Panc1 (cell line): ENCODE results near the gene UGT1A3. TPM values are rescaled to one million over a fixed set of nuclear protein-coding genes. Genes with fewer than 3 reads are reported as not detected.

ENCODE experiments used
- ATAC-seq: fragments of 200-7000 bp; cut with Tn5 transposase; 2 replicates; pipeline ENCODE4 v1.9.1; 2020; ENCODE audit warnings: mild to moderate bottlenecking, moderate library complexity
- BruUV-seq: library from RNA; stranded (reverse); fragments of 400-500 nt; replicated peaks from 2 replicates; lab custom pipeline; 2021; lab: Mats Ljungman, UMichigan
- CTCF ChIA-PET: fragments of 300-600 bp; sonication (Branson Sonifier 250); formaldehyde crosslinking; loops from one replicate; lab custom pipeline; 2022; ENCODE audit warnings: antibody characterized with exemption; lab: Charles Lee
- POLR2A ChIA-PET: fragments of 300-600 bp; sonication (Branson Sonifier 250); formaldehyde crosslinking; loops from one replicate; lab custom pipeline; 2022; ENCODE audit warnings: antibody characterized with exemption; lab: Charles Lee
- DNase-seq: peaks from one replicate; pipeline ENCODE4 v3.0.0-alpha.2; 2010; ENCODE audit warnings: low read depth, low spot score
- H3K27ac ChIP-seq: 2 replicates; pipeline ENCODE4 v1.5.1; 2011; ENCODE audit warnings: mild to moderate bottlenecking, low read length, inconsistent platforms
- H3K27me3 ChIP-seq: fragments of 200-500 bp; sonication (Bioruptor generic); 2 replicates; pipeline ENCODE4 v1.6.0; 2014; ENCODE audit warnings: low read length, inconsistent platforms; ENCODE audit not compliant: control insufficient read depth, insufficient read depth
- H3K36me3 ChIP-seq: fragments of 200-500 bp; sonication (Bioruptor generic); 2 replicates; pipeline ENCODE4 v1.5.1; 2014; ENCODE audit warnings: inconsistent platforms, mild to moderate bottlenecking, low read length, moderate library complexity; ENCODE audit not compliant: control insufficient read depth, insufficient read depth
- H3K4me1 ChIP-seq: 2 replicates; pipeline ENCODE4 v1.5.1; 2011; ENCODE audit warnings: inconsistent platforms, mild to moderate bottlenecking, low read length, moderate library complexity; ENCODE audit not compliant: control insufficient read depth, insufficient read depth
- H3K4me3 ChIP-seq, 2 experiments: 2 replicates each; pipeline ENCODE4 v1.5.1; 2011 to 2012; ENCODE audit warnings: low read depth in 2 of 2, low read length in 2 of 2, mild to moderate bottlenecking in 2 of 2, inconsistent platforms in 1 of 2, moderate library complexity in 1 of 2
- H3K9me3 ChIP-seq: fragments of 200-500 bp; sonication (Bioruptor generic); 2 replicates; pipeline ENCODE4 v1.5.1; 2014; ENCODE audit warnings: low read depth, mild to moderate bottlenecking, inconsistent platforms, low read length, moderate library complexity; ENCODE audit not compliant: control insufficient read depth, insufficient read depth
- CTCF ChIP-seq: fragments of 450-650 bp; IDR thresholded peaks from 2 replicates; pipeline ENCODE4 v1.5.1; 2017; ENCODE audit warnings: mild to moderate bottlenecking
- POLR2AphosphoS5 ChIP-seq: IDR thresholded peaks from 2 replicates; pipeline ENCODE4 v1.6.1; 2012; ENCODE audit warnings: mild to moderate bottlenecking, low read depth, low read length, moderate library complexity
- REST ChIP-seq, 2 experiments: IDR thresholded peaks; 2 replicates each; pipeline ENCODE4 v1.6.1; 2011 to 2012; ENCODE audit warnings: low read depth in 2 of 2, control low read depth in 1 of 2, low read length in 1 of 2, mild to moderate bottlenecking in 1 of 2, moderate library complexity in 1 of 2; ENCODE audit not compliant: insufficient read depth in 1 of 2
- SIN3A ChIP-seq: IDR thresholded peaks from 2 replicates; pipeline ENCODE4 v1.6.1; 2012; ENCODE audit warnings: low read depth, mild to moderate bottlenecking, low read length, moderate library complexity, borderline replicate concordance; ENCODE audit not compliant: insufficient read depth
- TCF7L2 ChIP-seq: IDR thresholded peaks from 2 replicates; pipeline ENCODE4 v1.6.1; 2011; ENCODE audit warnings: mild to moderate bottlenecking, low read depth, low read length, inconsistent platforms
- in situ Hi-C: cut with HindIII; loops from 2 replicates; pipeline ENCODE4 v1.10.0; 2016; ENCODE audit warnings: low sequenced_read_pairs, low pct_unique_long_range_greater_than_20kb
- intact Hi-C: fragments of 100-400 bp; cut with micrococcal nuclease; formaldehyde crosslinking; loops from one replicate; pipeline ENCODE4 v1.10.0; 2022; ENCODE audit not compliant: unreplicated experiment
- total RNA-seq: library from RNA; stranded (reverse); gene quantifications from one replicate; pipeline ENCODE4 v1.2.1, GENCODE V29; 2021; ENCODE audit not compliant: unreplicated experiment

UGT1A3 gene
- total RNA-seq, 1 experiment from 2014 or later = not detected

- H3K9me3 ChIP-seq = no peaks in the 10 kb centered on the region
- intact Hi-C loops = no loop called here
- CTCF ChIA-PET = no interaction called here
- TF ChIP-seq SIN3A = no peak
- no peak for TF ChIP-seq REST (IDR thresholded peaks at IDR 0.05; ENCODE audit: insufficient read depth in 1 of 2, low read depth in 2 of 2, low read length in 1 of 2)
- H3K4me1 ChIP-seq = no peaks in the 10 kb centered on the region
- ATAC-seq = no peak
- H3K27me3 ChIP-seq = no peaks in the 10 kb centered on the region
- H3K36me3 ChIP-seq = no peaks in the 10 kb centered on the region
- no peak overlapping the region for H3K27ac ChIP-seq
- no peak overlapping the region for H3K4me3 ChIP-seq
- BruUV-seq = no TSS peak
- in situ Hi-C loops = no loop called here
- DNase-seq = no peak
- POLR2A ChIA-PET = no interaction called here
Measured at GRCh38 chr2:233794128-233794658, 65.4 kb downstream of the UGT1A3 start.

GRCh38 chr2:233795735-233796171 is 66.9 kb downstream of the UGT1A3 start:
- no TSS peak for BruUV-seq
- H3K36me3 ChIP-seq = no peaks in the 10 kb centered on the region
- POLR2A ChIA-PET = no interaction called here
- H3K27ac ChIP-seq = no peak overlapping the region
- in situ Hi-C loops = no loop called here
- H3K9me3 ChIP-seq = no peaks in the 10 kb centered on the region
- DNase-seq = no peak
- TF ChIP-seq REST (IDR thresholded peaks at IDR 0.05; ENCODE audit: insufficient read depth in 1 of 2, low read depth in 2 of 2, low read length in 1 of 2) (no peak), POLR2AphosphoS5 (no peak), CTCF (no peak), SIN3A (no peak), TCF7L2 (no peak)
- no peaks in the 10 kb centered on the region for H3K27me3 ChIP-seq
- CTCF ChIA-PET = no interaction called here
- H3K4me1 ChIP-seq = no peaks in the 10 kb centered on the region
- H3K4me3 ChIP-seq = no peak overlapping the region
- ATAC-seq = no peak; the same call in 1 of the 2 replicates
- intact Hi-C loops = no loop called here
